IPS-11a (cell line): ENCODE data around the gene DGKG.
A peak's percentile ranks its signal among the peaks of the same experiment; 100 is the strongest.

Experiments
- H3K4me3 ChIP-seq: one replicate; pipeline ENCODE4 v1.5.1; 2013; ENCODE audit warnings: low read depth, low read length, control low read depth

DGKG gene

DNA sequence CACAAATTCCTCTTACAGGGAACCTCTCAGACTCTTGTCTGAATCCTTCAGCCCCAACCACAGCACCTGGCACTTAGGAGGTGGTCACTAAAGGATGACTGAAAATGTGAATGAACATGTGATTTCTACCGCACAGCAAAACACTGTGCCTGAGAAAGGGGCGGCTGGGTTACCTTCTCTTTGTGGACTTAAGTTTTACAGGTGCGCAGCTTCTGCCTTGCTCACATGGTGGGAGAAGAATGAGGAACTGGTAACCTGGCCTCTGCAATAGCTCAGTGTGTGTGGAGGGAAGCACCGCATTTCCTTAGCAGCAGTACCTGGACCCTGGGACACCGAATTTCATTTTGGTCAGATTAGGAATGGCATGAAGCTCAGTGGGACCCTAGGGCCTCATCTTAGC is 243.3 kb downstream of the DGKG start:
- no peak overlapping the region for H3K4me3 ChIP-seq

GRCh38 chr3:186117521-186118134 is 244.4 kb downstream of the DGKG start:
- H3K4me3 ChIP-seq, result no peak overlapping the region

DNA sequence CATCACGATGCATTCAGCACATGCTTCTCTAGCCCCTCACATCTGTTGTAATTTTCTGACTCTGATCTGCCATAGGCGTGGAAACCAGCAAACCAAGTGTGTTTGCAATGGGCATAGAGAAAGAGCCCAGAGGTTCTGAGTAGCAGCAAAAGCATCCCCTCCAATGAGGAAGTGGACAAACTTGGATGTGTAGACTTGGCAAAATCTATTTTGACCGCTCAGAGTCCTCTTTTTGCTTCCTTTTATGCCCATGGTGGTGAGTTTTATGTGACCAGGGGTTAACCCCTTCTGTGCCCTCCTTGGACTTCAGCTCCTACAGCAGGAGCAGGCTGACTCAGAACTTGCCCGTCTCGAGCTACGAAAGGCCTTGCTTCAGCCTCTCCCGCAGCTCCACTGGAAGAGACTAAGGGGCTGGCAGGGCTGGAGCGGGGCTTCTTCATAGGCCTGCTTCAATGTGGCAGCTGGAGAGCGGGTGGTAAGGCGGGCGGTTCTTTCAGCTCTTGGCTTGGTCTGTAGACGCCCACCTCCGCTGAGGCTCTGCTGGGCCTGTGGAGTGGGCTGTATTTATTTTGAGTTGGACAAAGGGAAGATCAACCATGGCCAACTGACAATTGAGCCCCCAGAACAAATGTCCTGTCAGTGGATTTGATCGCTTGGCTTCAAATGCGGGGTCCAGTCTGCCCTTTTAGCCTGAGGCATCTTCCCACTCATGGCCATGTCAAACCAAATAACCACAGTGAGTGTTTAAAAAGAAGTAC is 246.6 kb downstream of the DGKG start:
- no peak overlapping the region for H3K4me3 ChIP-seq

DNA sequence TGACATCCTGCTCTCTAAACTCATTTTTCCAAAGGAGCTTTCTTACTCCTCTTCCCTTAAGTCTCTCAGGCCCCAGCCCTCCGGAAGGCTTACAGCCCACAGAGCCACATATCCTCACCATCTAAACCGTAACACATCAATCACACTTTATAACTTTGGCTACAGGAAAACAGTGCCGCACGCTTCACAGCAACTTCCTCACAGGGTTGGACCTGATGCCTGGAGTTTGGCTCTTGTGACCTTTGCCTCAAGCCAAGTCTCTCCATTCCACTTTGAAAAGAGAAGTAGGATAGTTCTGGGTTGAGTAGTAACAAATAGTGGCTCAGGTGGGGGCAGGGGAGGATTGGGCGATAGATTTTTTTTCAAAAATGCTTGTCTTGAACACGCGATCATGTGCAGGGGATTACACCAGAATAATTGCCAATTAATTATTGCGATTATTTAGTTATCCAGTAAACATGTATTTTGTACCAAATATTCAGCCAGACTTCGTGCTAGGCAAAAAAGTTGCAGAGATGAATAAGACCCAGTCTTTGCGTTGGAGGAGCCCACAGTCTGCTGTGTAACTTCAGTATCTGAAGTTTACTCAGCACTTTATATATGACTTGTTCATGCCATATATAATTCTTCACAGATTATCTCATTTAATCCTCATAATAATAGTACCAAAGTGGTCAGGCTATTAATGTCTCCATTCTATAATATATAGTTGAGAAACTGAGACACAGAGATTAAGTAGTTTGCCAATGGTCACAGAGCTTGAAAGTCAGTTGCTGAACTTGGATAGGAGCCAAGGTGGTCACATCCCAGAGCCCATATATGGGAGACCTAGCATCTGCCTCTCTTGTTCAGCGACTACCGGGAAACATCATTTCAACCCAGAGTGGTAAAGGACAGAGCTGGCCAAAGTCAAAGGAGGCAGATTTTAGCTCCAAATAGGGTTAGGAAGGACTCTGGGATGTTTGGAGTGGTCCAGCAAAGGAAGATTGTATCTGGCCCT is 250.8 kb downstream of the DGKG start:
- no peak overlapping the region for H3K4me3 ChIP-seq

- H3K4me3 ChIP-seq, result no peak overlapping the region
These were observed 251.9 kb downstream of the DGKG start for GRCh38 chr3:186109897-186110803.

DNA sequence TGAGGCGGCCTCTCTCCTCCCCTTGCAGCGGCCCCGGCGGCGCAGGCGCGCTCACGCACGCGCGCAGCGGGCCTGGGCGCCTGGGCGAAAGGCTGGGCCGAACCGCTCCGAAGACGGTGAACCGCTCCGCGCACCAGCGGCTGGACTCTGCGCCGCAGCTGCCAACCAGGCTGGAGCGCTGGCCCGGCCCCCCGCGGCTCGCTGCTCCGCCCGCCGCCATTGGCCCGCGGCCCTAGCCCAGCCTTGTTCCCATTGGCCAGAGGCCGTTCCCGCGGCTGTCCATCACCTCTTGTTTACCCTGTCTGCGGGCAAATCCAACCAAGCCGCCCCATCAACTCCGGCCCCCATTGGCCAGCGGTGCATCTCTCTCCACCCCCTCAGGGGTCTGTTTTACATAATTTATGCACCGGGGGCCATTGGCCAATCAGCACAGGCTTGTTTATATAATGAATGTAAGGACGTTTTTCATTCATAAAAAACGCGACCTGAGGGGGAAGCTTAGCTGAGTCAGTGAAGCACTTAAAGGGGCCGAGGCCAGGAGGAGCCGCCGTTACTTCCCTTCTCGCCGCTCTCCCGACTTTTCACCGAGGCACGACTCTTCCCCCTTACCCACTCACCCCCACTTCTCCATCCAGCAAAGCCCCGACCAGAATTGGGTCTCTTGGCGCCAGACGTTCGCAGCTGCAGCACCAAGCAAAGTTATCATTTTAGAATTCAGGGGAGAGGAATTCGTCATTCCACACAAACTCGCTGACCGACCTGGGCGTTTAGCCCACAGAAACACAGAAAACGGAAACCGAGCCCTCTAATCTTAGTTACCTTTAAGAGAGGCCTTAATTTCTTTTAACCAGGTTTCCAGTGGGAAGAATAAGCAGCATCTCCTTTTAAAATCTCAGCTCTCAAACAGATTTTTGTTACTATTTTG is 252.8 kb downstream of the DGKG start, which contains the start of gene ETV5:
Gene ETV5, minus strand, starts transcription at position 149 of the 925 bp plus-strand sequence. CDS start 3,221 bp downstream, outside the sequence.
- peak within 1 kb of the TSS; percentile 70 for H3K4me3 ChIP-seq

DNA sequence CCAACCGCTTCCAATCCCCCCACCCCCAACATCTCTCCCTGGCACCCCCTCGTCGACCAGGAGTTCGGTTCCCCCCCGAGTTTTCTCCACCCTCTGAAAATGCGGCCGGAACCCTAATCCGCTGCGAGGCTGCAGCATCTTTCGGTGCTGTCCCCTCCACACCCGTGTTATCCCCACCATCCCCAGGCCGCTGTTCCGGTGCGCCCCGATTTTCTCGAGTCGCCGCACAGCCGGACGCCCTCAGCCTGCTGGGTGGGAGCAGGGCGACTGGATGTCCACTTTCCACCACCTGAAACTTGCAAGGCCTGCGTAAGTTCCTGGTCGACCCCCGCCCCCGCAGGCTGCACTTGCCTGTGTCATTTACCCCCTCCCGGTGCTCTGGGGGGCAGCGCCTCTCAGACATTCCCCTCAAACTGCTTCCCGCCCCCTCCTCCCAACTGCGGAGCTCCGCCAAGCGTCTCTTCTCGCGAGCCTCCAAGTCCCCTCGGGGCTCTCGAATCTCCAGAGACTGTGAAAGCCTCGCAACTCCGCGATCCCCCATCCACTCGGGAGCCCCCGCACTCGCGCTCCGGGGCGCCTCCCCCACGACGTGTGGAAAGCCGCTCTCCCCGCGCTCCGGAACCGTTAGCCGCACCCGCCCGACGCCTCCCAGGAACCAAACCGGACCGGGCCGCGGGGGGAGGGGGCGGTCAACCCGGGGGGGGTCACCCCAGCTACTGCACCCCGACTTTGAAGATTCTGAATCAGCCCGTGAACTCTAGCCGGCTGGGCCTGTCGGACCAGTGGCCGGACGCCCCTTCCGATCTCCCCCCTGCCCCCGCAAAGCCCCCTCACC is 253.7 kb downstream of the DGKG start:
- H3K4me3 ChIP-seq, result peak overlapping the region; percentile 70

GRCh38 chr3:186107215-186108105 is 254.6 kb downstream of the DGKG start:
- H3K4me3 ChIP-seq, result peak overlapping the region; percentile 70

- no peak overlapping the region for H3K4me3 ChIP-seq
These were observed 256.5 kb downstream of the DGKG start for GRCh38 chr3:186105543-186105942.

- no peak overlapping the region for H3K4me3 ChIP-seq
These were observed 259.3 kb downstream of the DGKG start for GRCh38 chr3:186102687-186103086.

GRCh38 chr3:186100398-186100797 is 261.6 kb downstream of the DGKG start:
- H3K4me3 ChIP-seq, result no peak overlapping the region

DNA sequence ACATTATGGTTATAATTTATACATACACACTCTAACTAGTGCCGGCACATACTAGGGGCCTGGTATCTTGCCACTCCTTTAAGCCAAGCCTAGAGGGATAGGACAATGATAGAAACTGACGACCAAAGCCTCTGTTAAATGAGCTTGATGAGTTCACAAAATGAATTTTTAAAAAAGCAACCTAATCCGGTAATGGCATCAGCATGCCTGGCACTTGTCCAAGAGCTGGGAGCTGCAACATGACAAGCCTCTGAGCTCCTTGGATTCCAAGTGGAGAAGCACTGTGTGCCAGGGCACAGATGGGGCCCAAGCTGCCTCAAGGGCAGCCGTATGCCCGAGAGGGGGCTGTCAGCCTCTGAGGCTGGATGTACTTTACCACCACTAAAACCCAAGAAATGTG is 262.9 kb downstream of the DGKG start:
- H3K4me3 ChIP-seq, result no peak overlapping the region

DNA sequence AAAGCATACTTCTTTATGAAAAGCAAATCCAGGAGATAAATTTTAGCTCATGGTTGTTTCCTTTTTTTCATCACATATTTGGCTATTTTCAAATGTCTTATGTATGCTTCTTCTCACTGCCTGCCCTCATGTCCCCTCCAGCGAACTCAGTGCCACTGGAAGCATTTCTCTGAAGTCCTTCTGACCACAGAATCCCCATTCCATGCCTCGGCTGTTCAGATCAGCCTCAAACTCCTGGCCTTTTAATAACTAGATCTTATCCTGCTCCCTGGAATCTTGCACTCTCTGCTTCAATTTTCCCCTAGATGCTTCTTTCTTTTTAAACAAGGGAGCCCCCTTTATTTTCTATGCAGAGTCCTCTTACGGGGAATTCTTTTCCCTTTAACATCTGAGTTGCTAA is 263.3 kb downstream of the DGKG start:
- no peak overlapping the region for H3K4me3 ChIP-seq

DNA sequence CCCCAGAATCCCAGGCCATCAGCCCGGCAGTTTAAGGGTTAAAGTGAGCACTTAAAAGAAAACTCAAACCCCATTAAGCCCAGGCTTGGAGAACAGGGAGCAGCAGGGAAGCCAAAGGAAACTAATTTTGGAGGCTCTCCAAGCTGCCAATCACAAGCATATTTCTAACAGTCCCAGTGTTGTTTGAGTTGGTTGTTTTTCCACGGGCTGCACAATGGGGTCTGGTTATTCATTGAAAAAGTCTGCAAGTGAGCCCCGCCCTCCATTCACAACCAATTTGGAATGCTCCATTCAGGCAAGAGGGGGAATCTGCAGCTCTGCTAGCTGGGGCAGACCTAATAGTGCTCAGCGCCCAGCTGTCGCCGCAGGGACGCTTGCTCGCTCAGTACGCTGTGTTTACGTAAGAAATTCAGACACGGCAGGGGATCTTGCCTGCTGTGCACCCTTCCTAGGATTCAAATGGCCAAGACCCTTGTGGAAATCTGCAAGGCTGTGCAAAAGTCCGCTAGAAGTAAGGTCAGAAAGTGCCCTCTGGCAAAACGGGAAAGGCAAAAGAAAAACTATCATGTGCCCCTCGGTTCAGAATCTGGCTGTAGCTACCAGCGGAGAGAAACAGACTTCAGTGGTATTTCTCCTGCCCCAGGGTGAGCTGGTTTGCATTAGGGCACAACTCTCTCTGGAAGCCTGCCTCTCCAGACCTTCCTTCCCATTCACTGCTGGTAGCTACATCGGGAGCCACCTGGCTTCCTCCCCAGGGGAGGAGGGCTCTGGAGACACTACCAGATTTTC is 264.2 kb downstream of the DGKG start:
- H3K4me3 ChIP-seq, result peak overlapping the region; percentile 37

- H3K4me3 ChIP-seq, result peak overlapping the region; percentile 37
These were observed 264.7 kb downstream of the DGKG start for GRCh38 chr3:186097317-186097662.
